RWPE2 (cell line): ENCODE data around the gene BLCAP.

Experiments used
- ATAC-seq: fragments of 200-7000 bp; cut with Tn5 transposase; 3 replicates; pipeline ENCODE4 v1.9.1; 2021; ENCODE audit warnings: low read depth
- DNase-seq: peaks from one replicate; pipeline ENCODE4 v3.0.0-alpha.2; 2020; ENCODE audit warnings: low spot score
- H3K27ac ChIP-seq: fragments of 450-650 bp; 2 replicates; pipeline ENCODE4 v1.5.1; 2017; ENCODE audit warnings: mild to moderate bottlenecking; ENCODE audit not compliant: poor library complexity, severe bottlenecking
- H3K27me3 ChIP-seq: fragments of 250-450 bp; sonication (Bioruptor Pico); 2 replicates; pipeline ENCODE4 v1.5.1; 2021; ENCODE audit warnings: mild to moderate bottlenecking, moderate library complexity; ENCODE audit not compliant: insufficient read depth, poor library complexity, severe bottlenecking
- H3K36me3 ChIP-seq: fragments of 250-450 bp; sonication (Bioruptor Pico); 2 replicates; pipeline ENCODE4 v1.5.1; 2020; ENCODE audit warnings: low read depth, mild to moderate bottlenecking, moderate library complexity
- H3K4me1 ChIP-seq: fragments of 250-450 bp; sonication (Bioruptor Pico); 2 replicates; pipeline ENCODE4 v1.5.1; 2021; ENCODE audit warnings: mild to moderate bottlenecking, moderate library complexity; ENCODE audit not compliant: insufficient read depth, poor library complexity, severe bottlenecking
- H3K4me3 ChIP-seq: fragments of 250-450 bp; sonication (Bioruptor Pico); 2 replicates; pipeline ENCODE4 v1.5.1; 2021; ENCODE audit warnings: mild to moderate bottlenecking, moderate library complexity; ENCODE audit not compliant: severe bottlenecking
- H3K9me3 ChIP-seq: fragments of 250-450 bp; sonication (Bioruptor Pico); 2 replicates; pipeline ENCODE4 v1.5.1; 2021; ENCODE audit warnings: mild to moderate bottlenecking, moderate library complexity; ENCODE audit not compliant: severe bottlenecking
- CTCF ChIP-seq: fragments of 450-650 bp; IDR thresholded peaks from one replicate; pipeline ENCODE4 v1.5.1; 2017; ENCODE audit warnings: mild to moderate bottlenecking, moderate library complexity; ENCODE audit not compliant: poor library complexity, severe bottlenecking

The BLCAP gene

GRCh38 chr20:37547912-37548311 lies 20.2 kb upstream of the BLCAP start:
- H3K27ac ChIP-seq: no peak overlapping the region
- no peak for ATAC-seq
- no peak for TF ChIP-seq CTCF

GRCh38 chr20:37545516-37545915 lies 17.8 kb upstream of the BLCAP start:
- H3K27me3 ChIP-seq: no peaks in the 10 kb centered on the region
- H3K36me3 ChIP-seq: no peaks in the 10 kb centered on the region
- TF ChIP-seq CTCF: no peak
- no peaks in the 10 kb centered on the region for H3K9me3 ChIP-seq
- peak; percentile 43 for ATAC-seq
- no peak overlapping the region for H3K4me3 ChIP-seq
- DNase-seq: no peak
- peaks cover 12% of the 10 kb centered on the region for H3K4me1 ChIP-seq
- no peak overlapping the region for H3K27ac ChIP-seq

More at GRCh38 chr20:37547912-37548311, 20.2 kb upstream of the BLCAP start:
- Histone ChIP-seq H3K4me1 (peaks cover 2% of the 10 kb centered on the region), H3K4me3 (no peak overlapping the region), H3K9me3 (no peaks in the 10 kb centered on the region), H3K36me3 (no peaks in the 10 kb centered on the region), H3K27me3 (no peaks in the 10 kb centered on the region)
- no peak for DNase-seq

- H3K36me3 ChIP-seq: no peaks in the 10 kb centered on the region
- DNase-seq (peak; percentile 71), ATAC-seq (no peak)
- peaks cover 12% of the 10 kb centered on the region for H3K4me1 ChIP-seq
- H3K27ac ChIP-seq: no peak overlapping the region
- H3K27me3 ChIP-seq: no peaks in the 10 kb centered on the region
- no peaks in the 10 kb centered on the region for H3K9me3 ChIP-seq
- H3K4me3 ChIP-seq: no peak overlapping the region
- no peak for TF ChIP-seq CTCF
These were observed 16.7 kb upstream of the BLCAP start for GRCh38 chr20:37544386-37544785.

- Histone ChIP-seq H3K27ac (no peak overlapping the region), H3K4me3 (no peak overlapping the region), H3K9me3 (no peaks in the 10 kb centered on the region), H3K27me3 (no peaks in the 10 kb centered on the region), H3K4me1 (peaks cover 12% of the 10 kb centered on the region), H3K36me3 (no peaks in the 10 kb centered on the region)
- DNase-seq: peak; percentile 59
- peak; percentile 82 for TF ChIP-seq CTCF
- peak; percentile 64 for ATAC-seq
These were observed 16.2 kb upstream of the BLCAP start for GRCh38 chr20:37543828-37544227.

GRCh38 chr20:37542281-37542680 lies 14.6 kb upstream of the BLCAP start:
- no peaks in the 10 kb centered on the region for H3K9me3 ChIP-seq
- peak overlapping the region; percentile 0 for H3K27ac ChIP-seq
- H3K4me3 ChIP-seq: no peak overlapping the region
- ATAC-seq (peak; percentile 70), DNase-seq (peak; percentile 45)
- no peaks in the 10 kb centered on the region for H3K36me3 ChIP-seq
- peaks cover 12% of the 10 kb centered on the region for H3K4me1 ChIP-seq
- H3K27me3 ChIP-seq: no peaks in the 10 kb centered on the region
- TF ChIP-seq CTCF: no peak
